Measurements from ENCODE around the gene TRIOBP. TPM values are rescaled to one million over a fixed set of nuclear protein-coding genes. Genes with fewer than 3 reads are reported as not detected.
A peak's percentile ranks its signal among the peaks of the same experiment; 100 is the strongest.

The TRIOBP gene
- total and polyA plus RNA-seq, 2 of the 13 experiments (the other 11 are each of a cell fraction or from before 2014, with no cell fraction given) = 6.1 to 15.4 TPM

GRCh38 chr22:37681556-37682049 is 15.2 kb upstream of the TRIOBP start (continued):
- TF ChIP-seq, protein P1, sequence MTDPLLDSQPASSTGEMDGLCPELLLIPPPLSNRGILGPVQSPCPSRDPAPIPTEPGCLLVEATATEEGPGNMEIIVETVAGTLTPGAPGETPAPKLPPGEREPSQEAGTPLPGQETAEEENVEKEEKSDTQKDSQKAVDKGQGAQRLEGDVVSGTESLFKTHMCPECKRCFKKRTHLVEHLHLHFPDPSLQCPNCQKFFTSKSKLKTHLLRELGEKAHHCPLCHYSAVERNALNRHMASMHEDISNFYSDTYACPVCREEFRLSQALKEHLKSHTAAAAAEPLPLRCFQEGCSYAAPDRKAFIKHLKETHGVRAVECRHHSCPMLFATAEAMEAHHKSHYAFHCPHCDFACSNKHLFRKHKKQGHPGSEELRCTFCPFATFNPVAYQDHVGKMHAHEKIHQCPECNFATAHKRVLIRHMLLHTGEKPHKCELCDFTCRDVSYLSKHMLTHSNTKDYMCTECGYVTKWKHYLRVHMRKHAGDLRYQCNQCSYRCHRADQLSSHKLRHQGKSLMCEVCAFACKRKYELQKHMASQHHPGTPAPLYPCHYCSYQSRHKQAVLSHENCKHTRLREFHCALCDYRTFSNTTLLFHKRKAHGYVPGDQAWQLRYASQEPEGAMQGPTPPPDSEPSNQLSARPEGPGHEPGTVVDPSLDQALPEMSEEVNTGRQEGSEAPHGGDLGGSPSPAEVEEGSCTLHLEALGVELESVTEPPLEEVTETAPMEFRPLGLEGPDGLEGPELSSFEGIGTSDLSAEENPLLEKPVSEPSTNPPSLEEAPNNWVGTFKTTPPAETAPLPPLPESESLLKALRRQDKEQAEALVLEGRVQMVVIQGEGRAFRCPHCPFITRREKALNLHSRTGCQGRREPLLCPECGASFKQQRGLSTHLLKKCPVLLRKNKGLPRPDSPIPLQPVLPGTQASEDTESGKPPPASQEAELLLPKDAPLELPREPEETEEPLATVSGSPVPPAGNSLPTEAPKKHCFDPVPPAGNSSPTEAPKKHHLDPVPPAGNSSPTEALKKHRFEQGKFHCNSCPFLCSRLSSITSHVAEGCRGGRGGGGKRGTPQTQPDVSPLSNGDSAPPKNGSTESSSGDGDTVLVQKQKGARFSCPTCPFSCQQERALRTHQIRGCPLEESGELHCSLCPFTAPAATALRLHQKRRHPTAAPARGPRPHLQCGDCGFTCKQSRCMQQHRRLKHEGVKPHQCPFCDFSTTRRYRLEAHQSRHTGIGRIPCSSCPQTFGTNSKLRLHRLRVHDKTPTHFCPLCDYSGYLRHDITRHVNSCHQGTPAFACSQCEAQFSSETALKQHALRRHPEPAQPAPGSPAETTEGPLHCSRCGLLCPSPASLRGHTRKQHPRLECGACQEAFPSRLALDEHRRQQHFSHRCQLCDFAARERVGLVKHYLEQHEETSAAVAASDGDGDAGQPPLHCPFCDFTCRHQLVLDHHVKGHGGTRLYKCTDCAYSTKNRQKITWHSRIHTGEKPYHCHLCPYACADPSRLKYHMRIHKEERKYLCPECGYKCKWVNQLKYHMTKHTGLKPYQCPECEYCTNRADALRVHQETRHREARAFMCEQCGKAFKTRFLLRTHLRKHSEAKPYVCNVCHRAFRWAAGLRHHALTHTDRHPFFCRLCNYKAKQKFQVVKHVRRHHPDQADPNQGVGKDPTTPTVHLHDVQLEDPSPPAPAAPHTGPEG (CRISPR knock-in tag; IDR thresholded peaks at IDR 0.05) = no peak
- 0 out of 2 replicates have a peak, but pooled peaks have one; percentile 33 for TF ChIP-seq IRF2 (CRISPR knock-in tag; IDR thresholded peaks at IDR 0.05)
- 0 out of 2 replicates have a peak, but pooled peaks have one; percentile 19 for TF ChIP-seq SIX1 (CRISPR knock-in tag; IDR thresholded peaks at IDR 0.05; ENCODE audit: borderline replicate concordance)
- TF ChIP-seq, protein P2, sequence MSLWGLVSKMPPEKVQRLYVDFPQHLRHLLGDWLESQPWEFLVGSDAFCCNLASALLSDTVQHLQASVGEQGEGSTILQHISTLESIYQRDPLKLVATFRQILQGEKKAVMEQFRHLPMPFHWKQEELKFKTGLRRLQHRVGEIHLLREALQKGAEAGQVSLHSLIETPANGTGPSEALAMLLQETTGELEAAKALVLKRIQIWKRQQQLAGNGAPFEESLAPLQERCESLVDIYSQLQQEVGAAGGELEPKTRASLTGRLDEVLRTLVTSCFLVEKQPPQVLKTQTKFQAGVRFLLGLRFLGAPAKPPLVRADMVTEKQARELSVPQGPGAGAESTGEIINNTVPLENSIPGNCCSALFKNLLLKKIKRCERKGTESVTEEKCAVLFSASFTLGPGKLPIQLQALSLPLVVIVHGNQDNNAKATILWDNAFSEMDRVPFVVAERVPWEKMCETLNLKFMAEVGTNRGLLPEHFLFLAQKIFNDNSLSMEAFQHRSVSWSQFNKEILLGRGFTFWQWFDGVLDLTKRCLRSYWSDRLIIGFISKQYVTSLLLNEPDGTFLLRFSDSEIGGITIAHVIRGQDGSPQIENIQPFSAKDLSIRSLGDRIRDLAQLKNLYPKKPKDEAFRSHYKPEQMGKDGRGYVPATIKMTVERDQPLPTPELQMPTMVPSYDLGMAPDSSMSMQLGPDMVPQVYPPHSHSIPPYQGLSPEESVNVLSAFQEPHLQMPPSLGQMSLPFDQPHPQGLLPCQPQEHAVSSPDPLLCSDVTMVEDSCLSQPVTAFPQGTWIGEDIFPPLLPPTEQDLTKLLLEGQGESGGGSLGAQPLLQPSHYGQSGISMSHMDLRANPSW (CRISPR knock-in tag; IDR thresholded peaks at IDR 0.05; ENCODE audit: borderline replicate concordance) = no peak
- TF ChIP-seq AHR (CRISPR knock-in tag; IDR thresholded peaks at IDR 0.05) = no peak
- TF ChIP-seq CHD2 (IDR thresholded peaks at IDR 0.05; ENCODE audit: low read depth, low read length) = no peak
- no peak for TF ChIP-seq ZNF331 (CRISPR knock-in tag; IDR thresholded peaks at IDR 0.05)
- TF ChIP-seq ZNF687 (CRISPR knock-in tag; IDR thresholded peaks at IDR 0.05) = peak; percentile 51
- TF ChIP-seq ZNF501 (CRISPR knock-in tag; IDR thresholded peaks at IDR 0.05) = peak; percentile 13; the same call in 1 of the 2 replicates
- peak; percentile 50; the same call in 1 of the 2 replicates for TF ChIP-seq TSC22D2 (CRISPR knock-in tag; IDR thresholded peaks at IDR 0.05; ENCODE audit: borderline replicate concordance)
- TF ChIP-seq FOSL2 (CRISPR knock-in tag; IDR thresholded peaks at IDR 0.05) = no peak
- TF ChIP-seq, protein P3, sequence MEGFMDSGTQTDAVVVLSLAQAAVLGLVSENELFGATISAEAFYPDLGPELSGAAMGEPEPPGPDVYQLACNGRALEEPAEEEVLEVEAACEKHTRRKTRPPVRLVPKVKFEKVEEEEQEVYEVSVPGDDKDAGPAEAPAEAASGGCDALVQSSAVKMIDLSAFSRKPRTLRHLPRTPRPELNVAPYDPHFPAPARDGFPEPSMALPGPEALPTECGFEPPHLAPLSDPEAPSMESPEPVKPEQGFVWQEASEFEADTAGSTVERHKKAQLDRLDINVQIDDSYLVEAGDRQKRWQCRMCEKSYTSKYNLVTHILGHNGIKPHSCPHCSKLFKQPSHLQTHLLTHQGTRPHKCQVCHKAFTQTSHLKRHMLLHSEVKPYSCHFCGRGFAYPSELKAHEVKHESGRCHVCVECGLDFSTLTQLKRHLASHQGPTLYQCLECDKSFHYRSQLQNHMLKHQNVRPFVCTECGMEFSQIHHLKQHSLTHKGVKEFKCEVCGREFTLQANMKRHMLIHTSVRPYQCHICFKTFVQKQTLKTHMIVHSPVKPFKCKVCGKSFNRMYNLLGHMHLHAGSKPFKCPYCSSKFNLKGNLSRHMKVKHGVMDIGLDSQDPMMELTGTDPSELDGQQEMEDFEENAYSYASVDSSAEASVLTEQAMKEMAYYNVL (CRISPR knock-in tag; IDR thresholded peaks at IDR 0.05; ENCODE audit: borderline replicate concordance) = no peak
- TF ChIP-seq, protein P4, sequence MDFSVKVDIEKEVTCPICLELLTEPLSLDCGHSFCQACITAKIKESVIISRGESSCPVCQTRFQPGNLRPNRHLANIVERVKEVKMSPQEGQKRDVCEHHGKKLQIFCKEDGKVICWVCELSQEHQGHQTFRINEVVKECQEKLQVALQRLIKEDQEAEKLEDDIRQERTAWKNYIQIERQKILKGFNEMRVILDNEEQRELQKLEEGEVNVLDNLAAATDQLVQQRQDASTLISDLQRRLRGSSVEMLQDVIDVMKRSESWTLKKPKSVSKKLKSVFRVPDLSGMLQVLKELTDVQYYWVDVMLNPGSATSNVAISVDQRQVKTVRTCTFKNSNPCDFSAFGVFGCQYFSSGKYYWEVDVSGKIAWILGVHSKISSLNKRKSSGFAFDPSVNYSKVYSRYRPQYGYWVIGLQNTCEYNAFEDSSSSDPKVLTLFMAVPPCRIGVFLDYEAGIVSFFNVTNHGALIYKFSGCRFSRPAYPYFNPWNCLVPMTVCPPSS (IDR thresholded peaks at IDR 0.05) = no peak
